SU-DHL-6 (cell line): ENCODE results near the gene CASK.

ENCODE experiments used
- H2AFZ ChIP-seq: fragments of 200-600 bp; sonication (generic); 2 replicates; pipeline ENCODE4 v1.6.1; 2014; ENCODE audit warnings: low read depth, mild to moderate bottlenecking, moderate library complexity, mixed read lengths, antibody characterized with exemption, low read length; ENCODE audit not compliant: severe bottlenecking
- H3F3A ChIP-seq: fragments of 200-600 bp; shearing (Covaris generic); 2 replicates; pipeline ENCODE4 v1.6.0; 2016; ENCODE audit warnings: antibody characterized with exemption, mild to moderate bottlenecking; ENCODE audit not compliant: insufficient read depth
- H3K27ac ChIP-seq: fragments of 200-600 bp; sonication (generic); 2 replicates; pipeline ENCODE4 v1.5.1; 2016; ENCODE audit warnings: low read depth, mild to moderate bottlenecking, low read length, moderate library complexity, mixed read lengths
- H3K27me3 ChIP-seq: fragments of 200-600 bp; sonication (generic), shearing (Covaris generic); 2 replicates; pipeline ENCODE4 v1.6.0; 2014; ENCODE audit warnings: mild to moderate bottlenecking, low read length
- H3K36me3 ChIP-seq: fragments of 200-600 bp; sonication (generic); 2 replicates; pipeline ENCODE4 v1.6.1; 2014; ENCODE audit warnings: mild to moderate bottlenecking, low read length, mixed read lengths
- H3K4me2 ChIP-seq: fragments of 300-600, 200-600 bp; shearing (Covaris generic), sonication (generic); 2 replicates; pipeline ENCODE4 v1.6.0; 2014; ENCODE audit warnings: low read length, low read depth, mild to moderate bottlenecking; ENCODE audit not compliant: poor library complexity, severe bottlenecking
- H3K4me3 ChIP-seq: fragments of 200-600 bp; sonication (generic); 2 replicates; pipeline ENCODE4 v1.5.1; 2014; ENCODE audit warnings: antibody characterized with exemption, low read length, mild to moderate bottlenecking, mixed read lengths; ENCODE audit not compliant: insufficient read depth, poor library complexity, severe bottlenecking
- H3K79me2 ChIP-seq: fragments of 200-600 bp; sonication (generic); 2 replicates; pipeline ENCODE4 v1.6.1; 2014; ENCODE audit warnings: mild to moderate bottlenecking, low read length, moderate library complexity; ENCODE audit not compliant: insufficient read depth
- H3K9ac ChIP-seq: fragments of 200-600 bp; sonication (generic); 2 replicates; pipeline ENCODE4 v1.7.0; 2014; ENCODE audit warnings: mild to moderate bottlenecking, low read length
- H3K9me2 ChIP-seq: fragments of 200-600 bp; sonication (generic); replicated peaks from 2 replicates; pipeline ENCODE4 v1.6.1; 2014; ENCODE audit warnings: low read length; ENCODE audit not compliant: insufficient read depth
- H3K9me3 ChIP-seq: fragments of 200-600 bp; sonication (generic); 2 replicates; pipeline ENCODE4 v1.6.1; 2014; ENCODE audit warnings: low read length, mixed read lengths; ENCODE audit not compliant: insufficient read depth
- H4K20me1 ChIP-seq: fragments of 200-600 bp; sonication (generic); 2 replicates; pipeline ENCODE4 v1.6.1; 2014; ENCODE audit warnings: low read depth, mild to moderate bottlenecking, antibody characterized with exemption, low read length, moderate library complexity, mixed read lengths
- CTCF ChIP-seq: fragments of 200-600 bp; sonication (generic); IDR thresholded peaks from one replicate; pipeline ENCODE4 v1.5.1; 2017; ENCODE audit warnings: antibody characterized with exemption, mild to moderate bottlenecking, low read length, moderate library complexity; ENCODE audit not compliant: insufficient read depth, poor library complexity, severe bottlenecking
- EZH2phosphoT487 ChIP-seq: fragments of 200-600 bp; sonication (generic), shearing (Covaris generic); conservative IDR thresholded peaks from 2 replicates; pipeline ENCODE4 v1.6.1; 2018; ENCODE audit warnings: mild to moderate bottlenecking, antibody characterized with exemption, low read length, moderate library complexity, mixed read lengths

The CASK gene

DNA sequence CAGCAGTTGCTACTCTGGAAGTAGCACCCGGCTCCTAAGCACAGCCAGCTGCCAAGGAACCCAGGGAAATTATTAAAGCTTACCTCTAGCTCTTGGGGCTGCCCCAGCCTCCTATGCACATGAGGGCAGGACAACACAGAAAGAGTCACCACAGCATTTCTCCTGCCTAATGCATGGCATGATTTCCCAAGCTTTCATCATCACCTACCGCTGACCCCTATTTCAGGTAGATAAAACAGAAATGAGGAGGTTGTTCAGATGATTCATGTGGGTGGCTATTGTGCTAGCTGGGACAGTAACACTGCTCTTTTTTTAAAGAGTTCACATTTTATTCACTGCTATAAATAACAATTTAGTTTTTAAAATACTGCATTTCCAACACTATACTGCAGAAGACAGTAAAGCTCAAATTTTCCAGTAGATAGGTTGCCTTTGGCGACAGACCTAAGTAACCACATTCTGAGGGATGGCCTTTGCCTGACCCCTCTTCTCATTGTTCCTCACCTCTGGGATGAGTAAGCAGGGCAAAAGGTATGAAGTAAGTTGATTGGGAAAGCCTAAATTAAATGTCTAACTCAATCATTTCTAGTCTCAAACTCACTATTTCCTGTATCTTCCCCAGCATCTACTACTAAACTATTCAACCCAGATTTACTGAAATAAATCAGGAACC, 16.7 kb downstream of the CASK start:
- Histone ChIP-seq H3K4me2 (no peak overlapping the region), H3F3A (no peaks in the 10 kb centered on the region), H3K27me3 (no peaks in the 10 kb centered on the region), H3K9me3 (no peaks in the 10 kb centered on the region), H3K9me2 (no peaks in the 10 kb centered on the region), H2AFZ (no peak overlapping the region), H3K36me3 (no peaks in the 10 kb centered on the region), H3K4me3 (no peak overlapping the region), H4K20me1 (no peaks in the 10 kb centered on the region), H3K27ac (no peak overlapping the region), H3K9ac (no peak overlapping the region), H3K79me2 (peaks cover 70% of the 10 kb centered on the region)
- no peak for TF ChIP-seq EZH2phosphoT487
- TF ChIP-seq CTCF: no peak

- peaks cover 51% of the 10 kb centered on the region for H3K79me2 ChIP-seq
Observed at GRCh38 chrX:41903544-41903943, 19.8 kb downstream of the CASK start.

DNA sequence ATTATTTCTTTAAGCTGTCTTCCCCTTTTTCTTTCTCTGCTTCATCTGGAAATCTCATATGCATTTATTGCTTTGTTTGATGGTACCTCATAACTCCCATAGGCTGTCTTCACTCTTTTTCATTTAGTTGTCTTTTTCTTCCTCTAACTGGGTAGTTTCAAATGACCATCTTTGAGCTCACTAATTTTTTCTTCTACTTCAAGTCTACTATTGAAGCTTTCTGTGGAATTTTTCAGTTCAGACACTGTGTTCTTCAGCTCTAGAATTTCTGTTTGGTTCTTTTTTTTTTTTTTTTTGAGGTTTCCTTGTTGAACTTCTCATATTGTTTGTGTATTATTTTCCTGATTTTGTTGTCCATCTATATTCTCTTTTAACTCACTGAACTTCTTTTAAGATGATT, 23.0 kb downstream of the CASK start:
- no peak overlapping the region for H2AFZ ChIP-seq
- no peaks in the 10 kb centered on the region; the same call in 1 of the 2 replicates for H3K9me3 ChIP-seq
- no peak overlapping the region for H3K4me2 ChIP-seq
- no peaks in the 10 kb centered on the region for H4K20me1 ChIP-seq
- no peak overlapping the region for H3K4me3 ChIP-seq
- H3K27me3 ChIP-seq: no peaks in the 10 kb centered on the region
- no peaks in the 10 kb centered on the region for H3F3A ChIP-seq
- H3K36me3 ChIP-seq: no peaks in the 10 kb centered on the region
- H3K9ac ChIP-seq: no peak overlapping the region
- H3K9me2 ChIP-seq: no peaks in the 10 kb centered on the region
- H3K27ac ChIP-seq: no peak overlapping the region
- peaks cover 36% of the 10 kb centered on the region for H3K79me2 ChIP-seq
- TF ChIP-seq CTCF: no peak
- TF ChIP-seq EZH2phosphoT487: no peak

More at GRCh38 chrX:41903544-41903943, 19.8 kb downstream of the CASK start:
- no peaks in the 10 kb centered on the region for H3F3A ChIP-seq
- H3K9me2 ChIP-seq: no peaks in the 10 kb centered on the region
- no peak overlapping the region for H3K4me3 ChIP-seq
- H4K20me1 ChIP-seq: no peaks in the 10 kb centered on the region
- H3K27me3 ChIP-seq: no peaks in the 10 kb centered on the region
- H3K9ac ChIP-seq: no peak overlapping the region
- TF ChIP-seq CTCF (no peak), EZH2phosphoT487 (no peak)
- H3K27ac ChIP-seq: no peak overlapping the region
- H2AFZ ChIP-seq: no peak overlapping the region
- no peak overlapping the region for H3K4me2 ChIP-seq
- H3K36me3 ChIP-seq: no peaks in the 10 kb centered on the region
- no peaks in the 10 kb centered on the region; the same call in 1 of the 2 replicates for H3K9me3 ChIP-seq
